Thoracic aorta (tissue), 2 donors: ENCODE results near the gene PDGFD. TPM values are rescaled to one million over a fixed set of nuclear protein-coding genes. Genes with fewer than 3 reads are reported as not detected.

Experiments
- ATAC-seq: fragments of 150-250 bp; one replicate; pipeline ENCODE4 v1.8.0; 2017; ENCODE audit warnings: low read depth; ENCODE audit not compliant: insufficient number of reproducible peaks, low FRiP score
- DNase-seq: peaks from one replicate; pipeline ENCODE4 v3.0.0-alpha.2; 2020; ENCODE audit warnings: low spot score
- H3K27ac ChIP-seq, 2 donors: fragments of 200-600 bp; sonication (generic); 1 replicate in 1 of 2; 2 replicates in 1 of 2; pipeline ENCODE4 v1.5.1; 2016; ENCODE audit warnings: mild to moderate bottlenecking in 2 of 2, moderate library complexity in 2 of 2
- H3K27me3 ChIP-seq: fragments of 200-600 bp; sonication (generic); replicated peaks from 2 replicates; pipeline ENCODE4 v1.6.0; 2016; ENCODE audit warnings: mild to moderate bottlenecking; ENCODE audit not compliant: insufficient read depth
- H3K36me3 ChIP-seq: fragments of 200-600 bp; sonication (generic); one replicate; pipeline ENCODE4 v1.5.1; 2016
- H3K4me1 ChIP-seq, 2 donors: fragments of 200-600 bp; sonication (generic); 1 replicate in 1 of 2; 2 replicates in 1 of 2; pipeline versions ENCODE4 v1.5.1 to v1.6.0; 2016; ENCODE audit warnings: low read depth in 2 of 2, mild to moderate bottlenecking in 1 of 2; ENCODE audit not compliant: control insufficient read depth in 1 of 2
- H3K4me3 ChIP-seq: fragments of 200-600 bp; sonication (generic); 2 replicates; pipeline ENCODE4 v1.5.1; 2016; ENCODE audit warnings: mild to moderate bottlenecking
- H3K9me3 ChIP-seq: fragments of 200-600 bp; sonication (generic); 2 replicates; pipeline ENCODE4 v1.5.1; 2016
- total RNA-seq, 2 donors: library from RNA; depleted of rRNA; stranded (reverse); fragments of >200 nt; gene quantifications; one replicate each; pipeline versions ENCODE4 v1.1.0 to v1.2.3, GENCODE V29; 2016
- TF ChIP-seq, protein P1 (sequence below): fragments of 200-600 bp; sonication (generic); IDR thresholded peaks from one replicate; pipeline ENCODE4 v1.5.1; 2019; ENCODE audit warnings: antibody characterized with exemption

The PDGFD gene
- total RNA-seq, 2 donors from 2014 or later, result 135 to 152 TPM

DNA sequence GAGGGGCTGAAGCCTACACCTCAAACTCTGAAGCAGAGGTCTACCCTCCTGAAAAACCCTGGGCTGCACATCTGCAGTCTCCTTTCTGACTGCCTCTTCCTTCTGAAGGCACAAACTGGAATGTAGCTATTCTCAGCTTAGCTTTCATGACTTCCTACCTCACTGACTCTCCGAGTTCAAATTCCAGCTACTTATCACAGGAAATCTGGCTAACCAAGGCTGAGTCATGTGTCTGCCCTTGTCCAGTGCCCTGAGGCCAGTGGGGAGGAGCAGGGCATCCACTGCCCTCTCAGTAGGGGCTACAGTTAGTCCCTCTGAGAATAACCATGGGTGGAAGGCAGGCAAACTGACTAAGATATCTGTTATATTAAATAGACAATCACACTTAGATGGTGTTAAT is 29.2 kb downstream of the PDGFD start:
- DNase-seq (no peak), ATAC-seq (no peak)
- TF ChIP-seq, protein P1, sequence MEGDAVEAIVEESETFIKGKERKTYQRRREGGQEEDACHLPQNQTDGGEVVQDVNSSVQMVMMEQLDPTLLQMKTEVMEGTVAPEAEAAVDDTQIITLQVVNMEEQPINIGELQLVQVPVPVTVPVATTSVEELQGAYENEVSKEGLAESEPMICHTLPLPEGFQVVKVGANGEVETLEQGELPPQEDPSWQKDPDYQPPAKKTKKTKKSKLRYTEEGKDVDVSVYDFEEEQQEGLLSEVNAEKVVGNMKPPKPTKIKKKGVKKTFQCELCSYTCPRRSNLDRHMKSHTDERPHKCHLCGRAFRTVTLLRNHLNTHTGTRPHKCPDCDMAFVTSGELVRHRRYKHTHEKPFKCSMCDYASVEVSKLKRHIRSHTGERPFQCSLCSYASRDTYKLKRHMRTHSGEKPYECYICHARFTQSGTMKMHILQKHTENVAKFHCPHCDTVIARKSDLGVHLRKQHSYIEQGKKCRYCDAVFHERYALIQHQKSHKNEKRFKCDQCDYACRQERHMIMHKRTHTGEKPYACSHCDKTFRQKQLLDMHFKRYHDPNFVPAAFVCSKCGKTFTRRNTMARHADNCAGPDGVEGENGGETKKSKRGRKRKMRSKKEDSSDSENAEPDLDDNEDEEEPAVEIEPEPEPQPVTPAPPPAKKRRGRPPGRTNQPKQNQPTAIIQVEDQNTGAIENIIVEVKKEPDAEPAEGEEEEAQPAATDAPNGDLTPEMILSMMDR, result no peak
- no peaks in the 10 kb centered on the region for H3K4me1 ChIP-seq
- no peaks in the 10 kb centered on the region for H3K27me3 ChIP-seq
- no peaks in the 10 kb centered on the region for H3K36me3 ChIP-seq
- no peaks in the 10 kb centered on the region for H3K9me3 ChIP-seq
- H3K4me3 ChIP-seq, result no peak overlapping the region
- H3K27ac ChIP-seq, result no peak overlapping the region

- no peaks in the 10 kb centered on the region for H3K9me3 ChIP-seq
- H3K36me3 ChIP-seq, result no peaks in the 10 kb centered on the region
- no peak overlapping the region for H3K4me3 ChIP-seq
- TF ChIP-seq, protein P1, result no peak
- no peak for DNase-seq
- no peak for ATAC-seq
- H3K4me1 ChIP-seq, result no peaks in the 10 kb centered on the region
- H3K27me3 ChIP-seq, result no peaks in the 10 kb centered on the region
- H3K27ac ChIP-seq, result no peak overlapping the region
These were observed 33.8 kb downstream of the PDGFD start for GRCh38 chr11:104130161-104130560.

GRCh38 chr11:104129145-104129544 is 34.8 kb downstream of the PDGFD start:
- Histone ChIP-seq H3K9me3 (no peaks in the 10 kb centered on the region), H3K4me1 (no peaks in the 10 kb centered on the region), H3K27ac (no peak overlapping the region), H3K4me3 (no peak overlapping the region), H3K27me3 (no peaks in the 10 kb centered on the region), H3K36me3 (no peaks in the 10 kb centered on the region)
- DNase-seq (no peak), ATAC-seq (no peak)
- TF ChIP-seq, protein P1, result no peak

GRCh38 chr11:104127828-104128227 is 36.1 kb downstream of the PDGFD start:
- ATAC-seq, result no peak
- TF ChIP-seq, protein P1, result no peak
- no peak overlapping the region for H3K27ac ChIP-seq

GRCh38 chr11:104126464-104126863 is 37.5 kb downstream of the PDGFD start:
- Histone ChIP-seq H3K9me3 (no peaks in the 10 kb centered on the region), H3K4me3 (no peak overlapping the region), H3K36me3 (no peaks in the 10 kb centered on the region), H3K27ac (no peak overlapping the region), H3K4me1 (peaks cover 0 to 6% of the 10 kb centered on the region in 2 donors), H3K27me3 (no peaks in the 10 kb centered on the region)
- ATAC-seq (no peak), DNase-seq (no peak)
- TF ChIP-seq, protein P1, result no peak

More at GRCh38 chr11:104127828-104128227, 36.1 kb downstream of the PDGFD start:
- no peaks in the 10 kb centered on the region for H3K27me3 ChIP-seq
- H3K9me3 ChIP-seq, result no peaks in the 10 kb centered on the region
- H3K4me3 ChIP-seq, result no peak overlapping the region
- no peak for DNase-seq
- peaks cover 0 to 2% of the 10 kb centered on the region in 2 donors for H3K4me1 ChIP-seq
- H3K36me3 ChIP-seq, result no peaks in the 10 kb centered on the region
